Esophagus squamous epithelium (tissue), 5 donors: ENCODE measurements around the gene LPP. TPM values are rescaled to one million over a fixed set of nuclear protein-coding genes. Genes with fewer than 3 reads are reported as not detected.
A peak's percentile ranks its signal among the peaks of the same experiment; 100 is the strongest.

Experiments used
- DNase-seq: peaks from one replicate; lab custom pipeline; 2025; lab: John Stamatoyannopoulos, UW
- H3K27ac ChIP-seq, 4 donors: fragments of 200-600 bp; sonication (generic); one replicate each; pipeline ENCODE4 v1.5.1; 2016 to 2019; ENCODE audit warnings: mild to moderate bottlenecking in 1 of 4
- H3K27me3 ChIP-seq, 4 donors: fragments of 200-600 bp; sonication (generic); 1 replicate in 3 of 4; 2 replicates in 1 of 4; pipeline versions ENCODE4 v1.5.1 to v1.6.0; 2017 to 2021; ENCODE audit warnings: antibody characterized with exemption in 1 of 4
- H3K36me3 ChIP-seq, 3 donors: fragments of 200-600 bp; sonication (generic); one replicate each; pipeline ENCODE4 v1.5.1; 2016 to 2019
- H3K4me1 ChIP-seq, 3 donors: fragments of 200-600 bp; sonication (generic); one replicate each; pipeline ENCODE4 v1.5.1; 2017 to 2019
- H3K4me3 ChIP-seq, 4 donors: fragments of 200-600 bp; sonication (generic); 1 replicate in 3 of 4; 2 replicates in 1 of 4; pipeline ENCODE4 v1.5.1; 2016 to 2019; ENCODE audit warnings: mild to moderate bottlenecking in 2 of 4, moderate library complexity in 1 of 4
- H3K9me3 ChIP-seq, 3 donors: fragments of 200-600 bp; sonication (generic); one replicate each; pipeline ENCODE4 v1.5.1; 2016 to 2019
- CTCF ChIP-seq, 6 experiments: fragments of 450-650 bp in 4 of 6; fragments of 200-600 bp in 2 of 6; sonication (generic) in 2 of 6; IDR thresholded peaks; one replicate each; pipeline ENCODE4 v1.5.1; 2016 to 2019; ENCODE audit warnings: antibody characterized with exemption in 6 of 6, mild to moderate bottlenecking in 4 of 6, moderate library complexity in 4 of 6
- POLR2A ChIP-seq, 4 donors: fragments of 450-650 bp; IDR thresholded peaks; one replicate each; pipeline ENCODE4 v1.6.1; 2017; ENCODE audit warnings: antibody characterized with exemption in 4 of 4, mild to moderate bottlenecking in 4 of 4, moderate library complexity in 3 of 4
- WGBS, 2 donors: methylation state at CpG; one replicate each; pipeline ENCODE4 v1.1.5; 2018; 5-methylcytosine and 5-hydroxymethylcytosine counted together
- intact Hi-C: fragments of 100-400 bp; cut with DNase I; formaldehyde crosslinking; loops from one replicate; pipeline ENCODE4 v1.15.0; 2022
- total RNA-seq, 4 donors: library from RNA; depleted of rRNA; stranded (reverse); fragments of >200 nt; gene quantifications; one replicate each; pipeline ENCODE4 v1.1.0, GENCODE V29; 2016
- donor health status: DM: yes; HTN: yes; CAD: no.

The LPP gene
- total RNA-seq, 4 donors from 2014 or later, result 41.4 to 369 (median 97.3) TPM

- Histone ChIP-seq H3K36me3 (no peaks in the 10 kb centered on the region), H3K27me3 (no peaks in the 10 kb centered on the region), H3K4me3 (no peak overlapping the region), H3K27ac (peak overlapping the region in 1 of 4 donors; percentile 65), H3K9me3 (no peaks in the 10 kb centered on the region), H3K4me1 (peaks cover 0 to 50% (median 0%) of the 10 kb centered on the region in 3 donors)
- DNase-seq, result no peak
- WGBS, 2 donors, result 64 to 74% methylated on average over 6 of the region's 6 CpGs
- TF ChIP-seq POLR2A (IDR thresholded peaks at IDR 0.05), result no peak
- no peak for TF ChIP-seq CTCF (IDR thresholded peaks at IDR 0.05)
- intact Hi-C loops, result no loop called here
Observed at GRCh38 chr3:188432802-188433520, 279.0 kb downstream of the LPP start.

- H3K4me3 ChIP-seq, result no peak overlapping the region
- no peaks in the 10 kb centered on the region for H3K9me3 ChIP-seq
- no peaks in the 10 kb centered on the region for H3K36me3 ChIP-seq
- H3K27ac ChIP-seq, result peak overlapping the region in 1 of 4 donors; percentile 65
- H3K27me3 ChIP-seq, result no peaks in the 10 kb centered on the region
- intact Hi-C loops, result no loop called here
- no peak for DNase-seq
- TF ChIP-seq CTCF (IDR thresholded peaks at IDR 0.05) (no peak), POLR2A (IDR thresholded peaks at IDR 0.05) (no peak)
- WGBS, 2 donors, result 73 to 85% methylated on average over 5 of the region's 5 CpGs
- peaks cover 0 to 51% (median 0%) of the 10 kb centered on the region in 3 donors for H3K4me1 ChIP-seq
Observed at GRCh38 chr3:188433521-188434150, 279.7 kb downstream of the LPP start.

- Histone ChIP-seq H3K9me3 (no peaks in the 10 kb centered on the region), H3K27ac (no peak overlapping the region), H3K4me3 (no peak overlapping the region), H3K27me3 (no peaks in the 10 kb centered on the region), H3K36me3 (no peaks in the 10 kb centered on the region), H3K4me1 (peaks cover 4 to 52% (median 4%) of the 10 kb centered on the region in 3 donors)
- intact Hi-C loops, result no loop called here
- TF ChIP-seq POLR2A (IDR thresholded peaks at IDR 0.05) (no peak), CTCF (IDR thresholded peaks at IDR 0.05) (no peak)
- WGBS, 2 donors, result 88 to 91% methylated on average over 3 of the region's 3 CpGs
- DNase-seq, result no peak
Observed at GRCh38 chr3:188434594-188434993, 280.6 kb downstream of the LPP start.

GRCh38 chr3:188435266-188435665 lies 281.3 kb downstream of the LPP start:
- Histone ChIP-seq H3K9me3 (no peaks in the 10 kb centered on the region), H3K27ac (no peak overlapping the region), H3K36me3 (no peaks in the 10 kb centered on the region), H3K27me3 (no peaks in the 10 kb centered on the region), H3K4me3 (no peak overlapping the region), H3K4me1 (peaks cover 4 to 59% (median 8%) of the 10 kb centered on the region in 3 donors)
- WGBS, 2 donors, result 54 to 77% methylated on average over 1 of the region's 1 CpG
- TF ChIP-seq POLR2A (IDR thresholded peaks at IDR 0.05) (no peak), CTCF (IDR thresholded peaks at IDR 0.05) (no peak)
- intact Hi-C loops, result no loop called here
- DNase-seq, result no peak

- Histone ChIP-seq H3K4me3 (no peak overlapping the region), H3K36me3 (no peaks in the 10 kb centered on the region), H3K4me1 (peaks cover 4 to 38% (median 8%) of the 10 kb centered on the region in 3 donors), H3K27me3 (no peaks in the 10 kb centered on the region), H3K27ac (peak overlapping the region in 1 of 4 donors; percentile 27), H3K9me3 (no peaks in the 10 kb centered on the region)
- DNase-seq, result no peak
- intact Hi-C loops, result no loop called here
- WGBS, 2 donors, result 60 to 72% methylated on average over 2 of the region's 2 CpGs
- TF ChIP-seq CTCF (IDR thresholded peaks at IDR 0.05) (no peak), POLR2A (IDR thresholded peaks at IDR 0.05) (no peak)
Observed at GRCh38 chr3:188437926-188438325, 284.0 kb downstream of the LPP start.
